Fibroblast of villous mesenchyme (primary cell): ENCODE results near the gene EYS. TPM values are rescaled to one million over a fixed set of nuclear protein-coding genes. Genes with fewer than 3 reads are reported as not detected.

Experiments used
- DNase-seq: peaks from one replicate; pipeline ENCODE4 v3.0.0-alpha.2; 2010; ENCODE audit warnings: low read depth
- H3K4me3 ChIP-seq: 2 replicates; pipeline ENCODE4 v1.5.1; 2011; ENCODE audit warnings: low read depth, mild to moderate bottlenecking, low read length
- total RNA-seq: library from RNA; depleted of rRNA; stranded (reverse); fragments of >200 nt; gene quantifications from 2 replicates; pipeline ENCODE4 v1.2.3, GENCODE V29; 2012
- TF ChIP-seq, protein P1 (sequence below): IDR thresholded peaks from 2 replicates; pipeline ENCODE4 v1.5.1; 2012; ENCODE audit warnings: low read depth, mild to moderate bottlenecking, low read length; ENCODE audit not compliant: insufficient read depth

EYS gene
- total RNA-seq, 1 donor: under 0.01 TPM

DNA sequence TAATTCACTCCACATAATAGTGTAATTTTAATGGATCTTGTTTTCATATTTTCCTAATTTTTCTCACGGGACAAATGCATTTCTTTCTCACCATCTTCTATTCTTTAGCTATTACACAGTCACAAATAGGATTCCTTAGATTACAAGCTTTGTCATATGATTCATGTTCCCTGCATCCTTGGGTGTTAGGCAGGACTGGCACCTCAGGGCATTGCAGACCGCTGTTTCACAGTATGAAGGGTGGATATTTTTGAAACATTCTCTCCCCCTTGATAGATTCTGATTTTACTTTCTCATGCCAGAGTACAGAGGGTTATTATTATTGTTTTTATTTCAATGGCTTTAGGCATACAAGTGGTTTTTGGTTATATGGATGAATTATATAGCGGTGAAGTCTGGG lies 1469.0 kb downstream of the EYS start:
- TF ChIP-seq, protein P1, sequence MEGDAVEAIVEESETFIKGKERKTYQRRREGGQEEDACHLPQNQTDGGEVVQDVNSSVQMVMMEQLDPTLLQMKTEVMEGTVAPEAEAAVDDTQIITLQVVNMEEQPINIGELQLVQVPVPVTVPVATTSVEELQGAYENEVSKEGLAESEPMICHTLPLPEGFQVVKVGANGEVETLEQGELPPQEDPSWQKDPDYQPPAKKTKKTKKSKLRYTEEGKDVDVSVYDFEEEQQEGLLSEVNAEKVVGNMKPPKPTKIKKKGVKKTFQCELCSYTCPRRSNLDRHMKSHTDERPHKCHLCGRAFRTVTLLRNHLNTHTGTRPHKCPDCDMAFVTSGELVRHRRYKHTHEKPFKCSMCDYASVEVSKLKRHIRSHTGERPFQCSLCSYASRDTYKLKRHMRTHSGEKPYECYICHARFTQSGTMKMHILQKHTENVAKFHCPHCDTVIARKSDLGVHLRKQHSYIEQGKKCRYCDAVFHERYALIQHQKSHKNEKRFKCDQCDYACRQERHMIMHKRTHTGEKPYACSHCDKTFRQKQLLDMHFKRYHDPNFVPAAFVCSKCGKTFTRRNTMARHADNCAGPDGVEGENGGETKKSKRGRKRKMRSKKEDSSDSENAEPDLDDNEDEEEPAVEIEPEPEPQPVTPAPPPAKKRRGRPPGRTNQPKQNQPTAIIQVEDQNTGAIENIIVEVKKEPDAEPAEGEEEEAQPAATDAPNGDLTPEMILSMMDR: no peak
- no peak overlapping the region for H3K4me3 ChIP-seq
- DNase-seq: no peak

DNA sequence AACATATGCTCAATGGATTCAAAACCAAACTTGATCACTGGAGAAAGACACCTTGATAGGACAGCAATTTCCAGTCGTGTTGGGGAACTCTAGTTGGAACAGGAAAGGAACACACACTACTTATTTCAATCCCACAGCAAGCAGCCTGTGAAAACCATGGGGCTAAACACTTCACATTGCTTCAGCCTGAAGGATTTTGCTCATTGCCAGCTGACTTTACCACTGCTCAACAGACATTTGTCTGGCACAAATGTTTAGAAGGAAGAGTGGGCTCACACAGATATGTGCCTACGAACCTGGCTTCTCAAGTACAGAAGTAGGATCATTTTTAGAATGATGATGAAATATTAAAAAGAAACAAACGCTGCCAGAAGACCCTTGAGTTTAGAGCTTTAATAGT lies 1473.3 kb downstream of the EYS start:
- TF ChIP-seq, protein P1: no peak
- no peak overlapping the region for H3K4me3 ChIP-seq
- DNase-seq: no peak

DNA sequence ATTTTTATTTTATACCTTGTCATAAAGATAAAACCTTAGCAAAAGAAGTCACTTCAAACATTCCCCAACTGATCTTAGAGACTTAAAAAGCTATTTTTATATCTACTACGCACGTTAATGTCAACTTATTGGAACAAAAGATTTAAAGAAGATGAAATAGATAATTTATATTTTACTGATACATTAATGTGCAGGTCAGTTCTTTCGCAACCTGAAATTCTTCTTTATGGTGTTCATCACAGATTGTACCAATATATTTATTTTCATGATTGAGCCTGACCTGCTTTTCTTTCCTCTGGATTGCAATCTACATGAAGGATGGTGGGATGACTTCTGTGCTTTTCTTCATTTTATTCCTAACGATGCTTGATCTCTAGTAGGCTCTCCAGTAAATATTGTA lies 1475.1 kb downstream of the EYS start:
- H3K4me3 ChIP-seq: no peak overlapping the region
- no peak for DNase-seq
- TF ChIP-seq, protein P1: no peak

DNA sequence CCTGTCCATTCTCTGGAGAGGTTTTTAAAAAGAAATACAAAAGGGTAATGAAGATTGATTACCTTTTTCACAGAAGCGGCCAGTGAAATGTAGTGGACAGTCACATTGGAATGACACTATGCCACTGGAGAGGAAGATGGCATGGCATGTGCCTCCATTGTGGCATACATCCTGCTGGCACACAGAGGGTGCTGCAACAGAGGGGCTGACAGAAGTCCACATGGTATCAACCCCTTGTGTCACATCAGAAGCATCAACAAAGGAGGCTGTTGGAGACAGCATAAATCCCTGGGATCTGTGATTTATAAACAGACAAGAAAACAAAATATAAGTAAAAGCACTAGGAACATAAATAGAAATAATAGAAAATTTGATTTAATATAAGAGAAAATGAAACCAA lies 1476.5 kb downstream of the EYS start:
- DNase-seq: no peak

DNA sequence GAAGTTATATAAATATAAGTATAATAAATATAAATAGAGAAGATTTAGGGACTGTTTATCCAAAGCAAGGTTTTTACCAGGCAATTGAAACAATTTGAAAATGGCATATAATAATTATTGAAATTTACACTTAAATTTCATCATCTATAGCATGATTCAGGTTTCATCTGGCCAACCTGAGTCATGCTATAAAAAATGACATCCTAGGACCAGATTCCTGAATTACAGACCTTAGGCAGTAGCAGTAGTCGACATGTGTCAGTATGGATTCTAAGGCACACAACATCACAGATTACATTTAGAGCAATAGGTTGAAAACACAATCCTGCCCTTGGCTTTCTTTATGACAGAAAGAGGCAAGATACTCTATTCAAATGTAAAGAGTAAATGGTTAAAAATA lies 1479.2 kb downstream of the EYS start:
- no peak overlapping the region for H3K4me3 ChIP-seq
- no peak for DNase-seq
- TF ChIP-seq, protein P1: no peak

More for the DNA sequence above, 1476.5 kb downstream of the EYS start:
- TF ChIP-seq, protein P1: no peak
- no peak overlapping the region for H3K4me3 ChIP-seq

DNA sequence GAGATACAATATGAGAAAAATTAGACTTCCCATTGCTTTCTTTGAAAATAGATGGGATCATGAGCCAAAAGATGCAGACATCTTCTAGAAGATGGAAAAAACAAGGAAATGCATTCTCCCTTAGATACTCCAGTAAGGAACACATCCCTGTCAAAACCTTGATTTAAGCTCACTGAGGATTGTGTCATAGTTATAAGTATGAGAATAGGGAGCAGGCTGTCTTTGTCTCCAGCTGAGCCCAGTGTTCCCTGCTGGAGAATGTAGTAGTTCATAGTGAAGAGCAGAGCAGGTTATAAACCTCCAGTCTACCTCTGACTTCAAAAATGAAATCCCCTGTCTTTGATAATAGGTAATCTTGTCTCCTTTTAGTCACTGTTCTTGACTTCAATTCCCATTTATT lies 1481.5 kb downstream of the EYS start:
- TF ChIP-seq, protein P1: no peak
- no peak for DNase-seq
- H3K4me3 ChIP-seq: no peak overlapping the region

DNA sequence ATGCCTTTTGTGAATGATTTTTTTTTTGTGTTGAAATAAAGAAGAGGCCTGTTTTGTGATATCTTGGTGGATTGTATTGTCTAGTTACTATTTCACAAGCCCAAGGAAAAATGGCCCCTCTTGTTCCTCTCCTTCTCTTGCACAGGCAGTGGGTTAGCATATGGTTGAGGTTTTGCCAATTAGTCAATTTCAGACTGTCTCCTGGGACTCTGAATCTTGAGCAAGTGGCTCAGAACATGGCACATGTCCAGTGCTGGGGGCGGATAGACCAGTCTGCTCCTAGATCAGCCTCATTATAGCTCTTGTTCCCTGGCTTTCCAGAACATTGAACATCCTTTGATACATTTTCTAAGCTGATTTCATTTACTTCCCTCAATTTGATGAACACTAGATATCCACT lies 1482.2 kb downstream of the EYS start:
- DNase-seq: peak; percentile 36
- H3K4me3 ChIP-seq: no peak overlapping the region
- TF ChIP-seq, protein P1: no peak
